Neural progenitor cell (in vitro differentiated cells): ENCODE data around the gene KIF26B. TPM values are rescaled to one million over a fixed set of nuclear protein-coding genes. Genes with fewer than 3 reads are reported as not detected.

Experiments
- DNase-seq: peaks from one replicate; pipeline ENCODE4 v3.0.0-alpha.2; 2016; ENCODE audit warnings: low spot score
- H2AFZ ChIP-seq: fragments of 200-600 bp; sonication (generic); replicated peaks from 2 replicates; pipeline ENCODE4 v1.6.1; 2016; ENCODE audit warnings: antibody characterized with exemption
- H3F3A ChIP-seq: fragments of 200-600 bp; sonication (generic); 2 replicates; pipeline ENCODE4 v1.6.1; 2016; ENCODE audit warnings: antibody characterized with exemption, low read depth
- H3K27ac ChIP-seq: fragments of 200-600 bp; sonication (generic); 2 replicates; pipeline ENCODE4 v1.5.1; 2016; ENCODE audit warnings: mild to moderate bottlenecking
- H3K27me3 ChIP-seq: fragments of 200-600 bp; sonication (generic); 2 replicates; pipeline ENCODE4 v1.6.1; 2016; ENCODE audit warnings: mild to moderate bottlenecking, moderate library complexity
- H3K36me3 ChIP-seq: fragments of 200-600 bp; sonication (generic); 2 replicates; pipeline ENCODE4 v1.5.1; 2016
- H3K4me1 ChIP-seq: fragments of 200-600 bp; sonication (generic); 2 replicates; pipeline ENCODE4 v1.6.1; 2016; ENCODE audit warnings: mixed run types
- H3K4me2 ChIP-seq: fragments of 200-600 bp; sonication (generic); 2 replicates; pipeline ENCODE4 v1.6.1; 2016
- H3K4me3 ChIP-seq: fragments of 200-600 bp; sonication (generic); 2 replicates; pipeline ENCODE4 v1.5.1; 2016
- H3K79me2 ChIP-seq: fragments of 200-600 bp; sonication (generic); 2 replicates; pipeline ENCODE4 v1.6.1; 2016; ENCODE audit warnings: low read depth
- H3K9ac ChIP-seq: fragments of 200-600 bp; sonication (generic); 2 replicates; pipeline ENCODE4 v1.6.1; 2016
- H3K9me3 ChIP-seq: fragments of 200-600 bp; sonication (generic); 2 replicates; pipeline ENCODE4 v1.5.1; 2016; ENCODE audit warnings: low read depth
- H4K20me1 ChIP-seq: fragments of 200-600 bp; sonication (generic); 2 replicates; pipeline ENCODE4 v1.6.1; 2016; ENCODE audit warnings: low read depth
- H3K27ac Mint-ChIP-seq: 3 replicates; pipeline ENCODE4 v1.8.0; 2021; ENCODE audit warnings: mixed read lengths
- H3K27me3 Mint-ChIP-seq: 2 replicates; pipeline ENCODE4 v1.8.0; 2022; ENCODE audit warnings: low read depth, mild to moderate bottlenecking, inconsistent platforms, moderate library complexity, mixed read lengths; ENCODE audit not compliant: insufficient read depth
- H3K36me3 Mint-ChIP-seq: 3 replicates; pipeline ENCODE4 v1.8.0; 2021; ENCODE audit warnings: mixed read lengths
- H3K4me1 Mint-ChIP-seq: 3 replicates; pipeline ENCODE4 v1.8.0; 2021; ENCODE audit warnings: mixed read lengths
- H3K4me3 Mint-ChIP-seq: 3 replicates; pipeline ENCODE4 v1.8.0; 2021; ENCODE audit warnings: mild to moderate bottlenecking, moderate library complexity, mixed read lengths
- H3K9me3 Mint-ChIP-seq: 3 replicates; pipeline ENCODE4 v1.8.0; 2020; ENCODE audit warnings: mixed read lengths
- EZH2 ChIP-seq: fragments of 200-600 bp; sonication (generic); IDR thresholded peaks from 2 replicates; pipeline ENCODE4 v1.6.1; 2017; ENCODE audit warnings: antibody characterized with exemption, mild to moderate bottlenecking, moderate library complexity
- EZH2phosphoT487 ChIP-seq: fragments of 200-600 bp; sonication (generic); IDR thresholded peaks from 2 replicates; pipeline ENCODE4 v1.6.1; 2017; ENCODE audit warnings: antibody characterized with exemption
- total RNA-seq: library from RNA; depleted of rRNA; stranded (reverse); fragments of >200 nt; gene quantifications from 2 replicates; pipeline ENCODE4 v1.2.3, GENCODE V29; 2015; ENCODE audit warnings: low replicate concordance
- TF ChIP-seq, protein P1 (sequence below): fragments of 200-600 bp; sonication (generic); IDR thresholded peaks from 2 replicates; pipeline ENCODE4 v1.5.1; 2017; ENCODE audit warnings: antibody characterized with exemption, mild to moderate bottlenecking

KIF26B gene
- total RNA-seq, 1 donor from 2014 or later: 0.47 TPM

DNA sequence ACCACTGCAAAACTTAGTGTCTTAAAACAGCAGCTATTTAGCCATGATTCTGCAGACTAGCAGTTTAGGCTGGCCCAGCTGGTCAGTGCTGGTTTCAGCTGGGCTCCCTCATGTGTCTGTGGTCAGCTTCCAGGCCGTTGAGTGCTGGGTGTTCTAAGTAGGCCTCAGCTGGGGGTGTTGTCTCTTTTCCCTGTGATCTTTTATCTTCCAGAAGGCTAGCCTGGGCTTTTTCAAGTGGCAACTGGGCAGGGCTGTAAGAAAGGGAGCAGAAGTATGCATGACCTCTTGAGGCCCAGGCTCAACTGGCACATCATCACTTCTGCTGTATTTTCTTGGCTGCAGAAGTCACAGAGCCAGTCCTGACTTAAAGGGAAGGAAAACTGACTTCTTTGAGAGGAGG lies 136.1 kb downstream of the KIF26B start:
- Mint-ChIP-seq H3K27me3 (peaks cover 2% of the 10 kb centered on the region), H3K4me1 (peaks cover 17% of the 10 kb centered on the region), H3K36me3 (peaks cover 5% of the 10 kb centered on the region), H3K9me3 (no peaks in the 10 kb centered on the region), H3K27ac (no peak overlapping the region), H3K4me3 (no peak overlapping the region)
- no peak overlapping the region for H2AFZ ChIP-seq
- no peak overlapping the region for H3K9ac ChIP-seq
- no peaks in the 10 kb centered on the region for H4K20me1 ChIP-seq
- H3K4me1 ChIP-seq: no peaks in the 10 kb centered on the region
- H3K4me3 ChIP-seq: no peak overlapping the region
- no peaks in the 10 kb centered on the region for H3F3A ChIP-seq
- H3K9me3 ChIP-seq: no peaks in the 10 kb centered on the region
- no peak overlapping the region for H3K4me2 ChIP-seq
- no peaks in the 10 kb centered on the region for H3K27me3 ChIP-seq
- no peaks in the 10 kb centered on the region for H3K36me3 ChIP-seq
- no peak overlapping the region for H3K27ac ChIP-seq
- no peak for DNase-seq
- no peak for TF ChIP-seq EZH2
- no peak for TF ChIP-seq EZH2phosphoT487
- TF ChIP-seq, protein P1, sequence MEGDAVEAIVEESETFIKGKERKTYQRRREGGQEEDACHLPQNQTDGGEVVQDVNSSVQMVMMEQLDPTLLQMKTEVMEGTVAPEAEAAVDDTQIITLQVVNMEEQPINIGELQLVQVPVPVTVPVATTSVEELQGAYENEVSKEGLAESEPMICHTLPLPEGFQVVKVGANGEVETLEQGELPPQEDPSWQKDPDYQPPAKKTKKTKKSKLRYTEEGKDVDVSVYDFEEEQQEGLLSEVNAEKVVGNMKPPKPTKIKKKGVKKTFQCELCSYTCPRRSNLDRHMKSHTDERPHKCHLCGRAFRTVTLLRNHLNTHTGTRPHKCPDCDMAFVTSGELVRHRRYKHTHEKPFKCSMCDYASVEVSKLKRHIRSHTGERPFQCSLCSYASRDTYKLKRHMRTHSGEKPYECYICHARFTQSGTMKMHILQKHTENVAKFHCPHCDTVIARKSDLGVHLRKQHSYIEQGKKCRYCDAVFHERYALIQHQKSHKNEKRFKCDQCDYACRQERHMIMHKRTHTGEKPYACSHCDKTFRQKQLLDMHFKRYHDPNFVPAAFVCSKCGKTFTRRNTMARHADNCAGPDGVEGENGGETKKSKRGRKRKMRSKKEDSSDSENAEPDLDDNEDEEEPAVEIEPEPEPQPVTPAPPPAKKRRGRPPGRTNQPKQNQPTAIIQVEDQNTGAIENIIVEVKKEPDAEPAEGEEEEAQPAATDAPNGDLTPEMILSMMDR: no peak
- H3K79me2 ChIP-seq: no peaks in the 10 kb centered on the region

DNA sequence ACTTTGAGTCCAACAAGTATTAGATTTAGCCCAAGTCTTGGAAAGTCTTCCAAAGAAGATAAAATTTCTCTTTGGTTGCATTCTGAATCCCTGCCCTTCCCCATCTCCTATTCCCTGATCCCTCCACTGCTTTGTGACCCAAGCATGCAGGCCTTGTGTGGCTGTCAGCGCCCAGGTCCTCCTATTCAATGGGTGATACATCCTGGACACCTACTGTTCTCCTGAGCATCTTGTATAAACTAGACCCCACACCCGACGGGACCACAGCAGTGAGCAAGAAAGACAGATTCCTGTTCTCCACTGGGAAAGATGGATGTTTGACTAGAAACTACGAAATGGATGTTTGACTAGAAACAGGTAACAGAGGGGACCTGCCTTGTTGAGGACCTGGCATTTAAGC lies 136.6 kb downstream of the KIF26B start:
- DNase-seq: no peak
- H3K9me3 Mint-ChIP-seq: no peaks in the 10 kb centered on the region
- H3K9me3 ChIP-seq: no peaks in the 10 kb centered on the region
- no peak overlapping the region for H3K9ac ChIP-seq
- H3K4me3 Mint-ChIP-seq: no peak overlapping the region
- H2AFZ ChIP-seq: no peak overlapping the region
- no peaks in the 10 kb centered on the region for H4K20me1 ChIP-seq
- no peak overlapping the region for H3K27ac ChIP-seq
- H3K4me1 Mint-ChIP-seq: peaks cover 17% of the 10 kb centered on the region
- H3K4me1 ChIP-seq: no peaks in the 10 kb centered on the region
- TF ChIP-seq EZH2: no peak
- TF ChIP-seq EZH2phosphoT487: no peak
- TF ChIP-seq, protein P1: no peak
- H3K4me2 ChIP-seq: no peak overlapping the region
- H3F3A ChIP-seq: no peaks in the 10 kb centered on the region
- H3K79me2 ChIP-seq: no peaks in the 10 kb centered on the region
- H3K27me3 ChIP-seq: no peaks in the 10 kb centered on the region
- peaks cover 2% of the 10 kb centered on the region for H3K27me3 Mint-ChIP-seq
- no peak overlapping the region for H3K4me3 ChIP-seq
- H3K27ac Mint-ChIP-seq: no peak overlapping the region
- peaks cover 5% of the 10 kb centered on the region for H3K36me3 Mint-ChIP-seq
- no peaks in the 10 kb centered on the region for H3K36me3 ChIP-seq

DNA sequence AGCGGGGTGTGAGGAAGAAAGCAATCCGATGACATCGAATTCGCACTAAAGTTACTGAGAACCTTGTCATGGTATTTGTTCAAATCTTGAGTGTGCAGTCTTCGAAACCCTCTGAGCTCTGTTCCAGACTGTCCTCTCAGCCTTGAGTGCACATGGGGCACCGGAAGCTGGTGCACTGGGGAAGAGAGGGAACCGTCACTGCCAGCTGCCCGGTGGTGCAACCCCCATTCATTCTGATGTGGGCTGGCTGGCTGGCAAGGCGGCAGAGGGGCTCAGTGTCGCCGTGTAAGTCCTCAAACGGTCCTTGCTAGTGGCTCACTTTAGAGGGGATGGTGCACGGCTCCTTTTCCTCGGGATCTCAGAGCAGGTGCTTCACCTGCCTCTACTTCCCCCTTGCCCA lies 137.4 kb downstream of the KIF26B start:
- Mint-ChIP-seq H3K27ac (peak overlapping the region; percentile 11), H3K4me1 (peaks cover 17% of the 10 kb centered on the region), H3K4me3 (no peak overlapping the region), H3K36me3 (peaks cover 5% of the 10 kb centered on the region), H3K9me3 (no peaks in the 10 kb centered on the region), H3K27me3 (peaks cover 2% of the 10 kb centered on the region)
- Histone ChIP-seq H3K4me3 (no peak overlapping the region), H3K9me3 (no peaks in the 10 kb centered on the region), H3K36me3 (no peaks in the 10 kb centered on the region), H3K4me2 (no peak overlapping the region), H3K9ac (no peak overlapping the region), H4K20me1 (no peaks in the 10 kb centered on the region), H3K27ac (no peak overlapping the region), H3K79me2 (no peaks in the 10 kb centered on the region), H3K27me3 (no peaks in the 10 kb centered on the region), H2AFZ (no peak overlapping the region), H3K4me1 (no peaks in the 10 kb centered on the region), H3F3A (no peaks in the 10 kb centered on the region)
- TF ChIP-seq, protein P1: no peak
- TF ChIP-seq EZH2 (no peak), EZH2phosphoT487 (no peak)
- no peak for DNase-seq
